Measurements from ENCODE around the gene PDP2.
A peak's percentile ranks its signal among the peaks of the same experiment; 100 is the strongest.

GRCh38 chr16:66906916-66907836 lies 26.9 kb downstream of the PDP2 start:
- no peak for TF ChIP-seq CTCF (IDR thresholded peaks at IDR 0.05)
- peak in 2 of 4 donors; percentile 86 to 91 for TF ChIP-seq EP300 (IDR thresholded peaks at IDR 0.05)
- no peak for TF ChIP-seq POLR2A (IDR thresholded peaks at IDR 0.05)
- peak in 1 of 2 donors; percentile 54 for TF ChIP-seq POLR2AphosphoS5 (IDR thresholded peaks at IDR 0.05)
